Neuron (in vitro differentiated cells): ENCODE results near the gene FSTL3.
A peak's percentile ranks its signal among the peaks of the same experiment; 100 is the strongest.
"Not testable (repeated sequence)": the region's sequence is repeated elsewhere in the genome, so short reads cannot be mapped to it uniquely, and the experiment has no call there.

Experiments
- H2AFZ ChIP-seq: one replicate; pipeline ENCODE4 v1.6.1; 2013; ENCODE audit warnings: low read depth, mild to moderate bottlenecking, inconsistent platforms, low read length, moderate library complexity
- H3K27me3 ChIP-seq: one replicate; pipeline ENCODE4 v1.6.1; 2013; ENCODE audit warnings: low read length; ENCODE audit not compliant: insufficient read depth
- H3K36me3 ChIP-seq: one replicate; pipeline ENCODE4 v1.6.1; 2013; ENCODE audit warnings: low read length; ENCODE audit not compliant: insufficient read depth
- H3K4me1 ChIP-seq: one replicate; pipeline ENCODE4 v1.6.1; 2013; ENCODE audit warnings: low read length; ENCODE audit not compliant: insufficient read depth
- H3K4me3 ChIP-seq: 2 replicates; pipeline ENCODE4 v1.5.1; 2013; ENCODE audit warnings: mild to moderate bottlenecking, low read length, moderate library complexity
- H3K9me3 ChIP-seq: one replicate; pipeline ENCODE4 v1.6.1; 2013; ENCODE audit warnings: low read length

The FSTL3 gene

GRCh38 chr19:688992-689391, 12.8 kb downstream of the FSTL3 start:
- H3K36me3 ChIP-seq, result no peaks in the 10 kb centered on the region
- no peak overlapping the region for H2AFZ ChIP-seq
- H3K9me3 ChIP-seq, result peaks cover 11% of the 10 kb centered on the region
- no peaks in the 10 kb centered on the region for H3K4me1 ChIP-seq
- H3K4me3 ChIP-seq, result no peak overlapping the region
- no peaks in the 10 kb centered on the region for H3K27me3 ChIP-seq

- Histone ChIP-seq H3K4me3 (no peak overlapping the region), H3K27me3 (peaks cover 6% of the 10 kb centered on the region), H3K36me3 (no peaks in the 10 kb centered on the region), H3K4me1 (peaks cover 1% of the 10 kb centered on the region), H2AFZ (no peak overlapping the region), H3K9me3 (peaks cover 11% of the 10 kb centered on the region)
Measured at GRCh38 chr19:690203-690602, 14.0 kb downstream of the FSTL3 start.

GRCh38 chr19:694481-695351, 18.5 kb downstream of the FSTL3 start:
- peaks cover 8% of the 10 kb centered on the region for H3K27me3 ChIP-seq
- H3K4me3 ChIP-seq, result no peak overlapping the region
- H3K4me1 ChIP-seq, result peaks cover 1% of the 10 kb centered on the region
- H2AFZ ChIP-seq, result peak overlapping the region; percentile 26
- no peaks in the 10 kb centered on the region for H3K36me3 ChIP-seq
- peaks cover 2% of the 10 kb centered on the region for H3K9me3 ChIP-seq

GRCh38 chr19:695352-695949, 19.3 kb downstream of the FSTL3 start, which contains the start of gene PRSS57:
TSS of gene PRSS57 (minus strand) at chr19:695452. CDS start at chr19:695430, 22 bp downstream.
- Histone ChIP-seq H3K9me3 (peaks cover 2% of the 10 kb centered on the region), H3K36me3 (no peaks in the 10 kb centered on the region), H3K27me3 (peaks cover 8% of the 10 kb centered on the region), H2AFZ (peak within 1 kb of the TSS; percentile 26), H3K4me3 (no peak within 1 kb of the TSS), H3K4me1 (peaks cover 1% of the 10 kb centered on the region)

- H3K27me3 ChIP-seq, result peaks cover 11% of the 10 kb centered on the region
- H3K4me1 ChIP-seq, H2AFZ ChIP-seq, H3K4me3 ChIP-seq, H3K36me3 ChIP-seq, H3K9me3 ChIP-seq: not testable (repeated sequence)
Measured at GRCh38 chr19:698529-698928, 22.3 kb downstream of the FSTL3 start.

- H3K4me1 ChIP-seq, H3K36me3 ChIP-seq, H3K4me3 ChIP-seq, H2AFZ ChIP-seq, H3K9me3 ChIP-seq: not testable (repeated sequence)
- H3K27me3 ChIP-seq, result peaks cover 11% of the 10 kb centered on the region
Measured at GRCh38 chr19:699885-700284, 23.7 kb downstream of the FSTL3 start.

GRCh38 chr19:702847-703246, 26.7 kb downstream of the FSTL3 start:
- not testable (repeated sequence) for H3K4me3 ChIP-seq, H3K9me3 ChIP-seq, H3K4me1 ChIP-seq, H2AFZ ChIP-seq, H3K36me3 ChIP-seq
- peaks cover 11% of the 10 kb centered on the region for H3K27me3 ChIP-seq

- Histone ChIP-seq H3K4me3 (no peak overlapping the region), H3K36me3 (no peaks in the 10 kb centered on the region), H3K27me3 (peaks cover 11% of the 10 kb centered on the region), H3K9me3 (no peaks in the 10 kb centered on the region), H2AFZ (no peak overlapping the region), H3K4me1 (no peaks in the 10 kb centered on the region)
Measured at GRCh38 chr19:703329-703650, 27.1 kb downstream of the FSTL3 start.

GRCh38 chr19:703651-704446, 27.7 kb downstream of the FSTL3 start:
- no peaks in the 10 kb centered on the region for H3K9me3 ChIP-seq
- no peak overlapping the region for H2AFZ ChIP-seq
- peaks cover 11% of the 10 kb centered on the region for H3K27me3 ChIP-seq
- H3K4me1 ChIP-seq, result no peaks in the 10 kb centered on the region
- no peak overlapping the region for H3K4me3 ChIP-seq
- H3K36me3 ChIP-seq, result no peaks in the 10 kb centered on the region

GRCh38 chr19:704447-704741, 28.2 kb downstream of the FSTL3 start:
- Histone ChIP-seq H3K4me3 (no peak overlapping the region), H3K36me3 (no peaks in the 10 kb centered on the region), H3K9me3 (no peaks in the 10 kb centered on the region)

GRCh38 chr19:708154-709143, 32.3 kb downstream of the FSTL3 start, which contains the start of gene PALM:
TSS of gene PALM (plus strand) at chr19:708935. CDS start at chr19:709147, 212 bp downstream.
- H2AFZ ChIP-seq, result peak within 1 kb of the TSS; percentile 46
- peak within 1 kb of the TSS; percentile 74 for H3K4me3 ChIP-seq
- H3K27me3 ChIP-seq, result peaks cover 5% of the 10 kb centered on the region
- peaks cover 21% of the 10 kb centered on the region for H3K4me1 ChIP-seq
- no peaks in the 10 kb centered on the region for H3K36me3 ChIP-seq
- H3K9me3 ChIP-seq, result no peaks in the 10 kb centered on the region

More at GRCh38 chr19:704447-704741, 28.2 kb downstream of the FSTL3 start:
- no peaks in the 10 kb centered on the region for H3K4me1 ChIP-seq
- H3K27me3 ChIP-seq, result peaks cover 8% of the 10 kb centered on the region
- H2AFZ ChIP-seq, result no peak overlapping the region

- Histone ChIP-seq H3K4me3 (peak overlapping the region; percentile 74), H2AFZ (peak overlapping the region; percentile 46), H3K27me3 (peaks cover 2% of the 10 kb centered on the region), H3K9me3 (no peaks in the 10 kb centered on the region), H3K4me1 (peaks cover 21% of the 10 kb centered on the region), H3K36me3 (no peaks in the 10 kb centered on the region)
Measured at GRCh38 chr19:709196-709964, 33.2 kb downstream of the FSTL3 start.
